HS-5 (cell line): ENCODE measurements around the gene PMM1.
"Not testable (repeated sequence)": the region's sequence is repeated elsewhere in the genome, so short reads cannot be mapped to it uniquely, and the experiment has no call there.

Source experiments
- DNase-seq: peaks from one replicate; pipeline ENCODE4 v3.0.0-alpha.2; 2012; ENCODE audit warnings: low read depth

The PMM1 gene

GRCh38 chr22:41596776-41597634 lies 7.4 kb upstream of the PMM1 start:
- no peak for DNase-seq

GRCh38 chr22:41595703-41596102 lies 6.1 kb upstream of the PMM1 start:
- DNase-seq = no peak

GRCh38 chr22:41593336-41593960 lies 3.8 kb upstream of the PMM1 start:
- DNase-seq = not testable (repeated sequence)

GRCh38 chr22:41587347-41587723 lies 2.3 kb downstream of the PMM1 start:
- no peak for DNase-seq

GRCh38 chr22:41585898-41586297 lies 3.7 kb downstream of the PMM1 start:
- DNase-seq = no peak

- no peak for DNase-seq
Measured at GRCh38 chr22:41584881-41585280, 4.8 kb downstream of the PMM1 start.

GRCh38 chr22:41582694-41583093 lies 6.9 kb downstream of the PMM1 start:
- no peak for DNase-seq

- DNase-seq = no peak
Measured at GRCh38 chr22:41579997-41580355, 9.7 kb downstream of the PMM1 start.

GRCh38 chr22:41579297-41579996 lies 10.2 kb downstream of the PMM1 start:
- no peak for DNase-seq

- no peak for DNase-seq
Measured at GRCh38 chr22:41578818-41579217, 10.8 kb downstream of the PMM1 start.

- DNase-seq = no peak
Measured at GRCh38 chr22:41578114-41578513, 11.5 kb downstream of the PMM1 start.

- no peak for DNase-seq
Measured at GRCh38 chr22:41576877-41577276, 12.8 kb downstream of the PMM1 start.

- no peak for DNase-seq
Measured at GRCh38 chr22:41575533-41575932, 14.1 kb downstream of the PMM1 start.

- no peak for DNase-seq
Measured at GRCh38 chr22:41574847-41575381, 14.7 kb downstream of the PMM1 start.

- DNase-seq = no peak
Measured at GRCh38 chr22:41573677-41574076, 16.0 kb downstream of the PMM1 start.

- not testable (repeated sequence) for DNase-seq
Measured at GRCh38 chr22:41572305-41572704, 17.3 kb downstream of the PMM1 start.

GRCh38 chr22:41571786-41572185 lies 17.9 kb downstream of the PMM1 start:
- no peak for DNase-seq

- no peak for DNase-seq
Measured at GRCh38 chr22:41570221-41570620, 19.4 kb downstream of the PMM1 start.

- DNase-seq = no peak
Measured at GRCh38 chr22:41568811-41569210, 20.8 kb downstream of the PMM1 start.

GRCh38 chr22:41567512-41567768 lies 22.2 kb downstream of the PMM1 start:
- no peak for DNase-seq

- DNase-seq = peak; percentile 72
Measured at GRCh38 chr22:41565403-41566054, 24.1 kb downstream of the PMM1 start.

GRCh38 chr22:41564563-41564962 lies 25.1 kb downstream of the PMM1 start:
- no peak for DNase-seq
